Activated CD4-positive, alpha-beta memory T cell treated with anti-CD3 and anti-CD28 coated beads for 36 hours (primary cell): ENCODE data around the gene RREB1. TPM values are rescaled to one million over a fixed set of nuclear protein-coding genes. Genes with fewer than 3 reads are reported as not detected.

ENCODE experiments used
- CTCF ChIA-PET: fragments of 350-600 bp; sonication (Branson Sonifier 250); formaldehyde crosslinking; loops from one replicate; lab custom pipeline; 2021; ENCODE audit warnings: antibody characterized with exemption, inconsistent platforms; lab: Charles Lee
- POLR2A ChIA-PET: fragments of 350-600 bp; sonication (Branson Sonifier 250); formaldehyde crosslinking; loops from one replicate; lab custom pipeline; 2021; ENCODE audit warnings: antibody characterized with exemption; lab: Charles Lee
- DNase-seq: peaks from one replicate; pipeline ENCODE4 v3.0.0-alpha.2; 2020
- H3K27ac Mint-ChIP-seq: one replicate; pipeline ENCODE4 v1.8.0; 2021; ENCODE audit warnings: mixed read lengths
- H3K27me3 Mint-ChIP-seq: one replicate; pipeline ENCODE4 v1.8.0; 2021; ENCODE audit warnings: mixed read lengths
- H3K36me3 Mint-ChIP-seq: one replicate; pipeline ENCODE4 v1.8.0; 2021; ENCODE audit warnings: mixed read lengths
- H3K4me1 Mint-ChIP-seq: one replicate; pipeline ENCODE4 v1.8.0; 2021; ENCODE audit warnings: low read depth, mixed read lengths
- H3K4me3 Mint-ChIP-seq: one replicate; pipeline ENCODE4 v1.8.0; 2021; ENCODE audit warnings: mild to moderate bottlenecking, mixed read lengths
- H3K9me3 Mint-ChIP-seq: one replicate; pipeline ENCODE4 v1.8.0; 2021; ENCODE audit warnings: mixed read lengths
- intact Hi-C: fragments of 100-400 bp; cut with micrococcal nuclease; formaldehyde crosslinking; loops from one replicate; pipeline ENCODE4 v1.15.1; 2023
- total RNA-seq, 2 experiments: library from RNA; stranded (reverse); gene quantifications; one replicate each; pipeline ENCODE4 v1.2.3, GENCODE V29; 2021

RREB1 gene
- total RNA-seq, 2 experiments from 2014 or later, result 13.0 to 13.5 TPM

DNA sequence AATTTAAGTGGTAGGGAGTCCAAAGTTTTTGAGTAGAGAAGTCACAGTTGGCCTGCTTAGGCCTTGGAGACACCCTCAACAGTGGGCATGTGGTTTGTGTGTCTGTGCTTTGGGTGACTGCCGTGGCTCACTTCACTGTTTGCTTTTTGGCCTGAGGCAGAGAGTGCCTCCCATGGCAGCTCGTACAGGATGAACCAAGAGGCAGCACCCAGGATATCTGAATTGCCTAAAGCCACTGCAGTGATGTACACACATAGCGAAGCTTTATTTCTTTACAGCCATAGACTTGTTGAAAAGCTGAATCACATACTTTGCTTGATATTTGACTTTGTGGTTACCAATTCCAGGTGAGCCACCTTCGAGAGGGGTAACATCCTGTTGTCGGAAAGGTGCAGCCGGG is 21.6 kb downstream of the RREB1 start:
- POLR2A ChIA-PET, result interaction anchor here (1.1 to 2.0 kb wide), 2 partner anchors 9 to 20 kb away, joined by 4 to 6 read pairs; no protein-coding TSS in a partner anchor
- CTCF ChIA-PET, result interaction anchor here (1.4 to 1.5 kb wide), 2 partner anchors 8 to 13 kb away, joined by 5 read pairs; no protein-coding TSS in a partner anchor
- Mint-ChIP-seq H3K36me3 (peaks cover 3% of the 10 kb centered on the region), H3K9me3 (no peaks in the 10 kb centered on the region), H3K27ac (no peak overlapping the region), H3K27me3 (no peaks in the 10 kb centered on the region), H3K4me1 (peaks cover 76% of the 10 kb centered on the region), H3K4me3 (no peak overlapping the region)
- DNase-seq, result no peak
- intact Hi-C loops, result no loop called here

DNA sequence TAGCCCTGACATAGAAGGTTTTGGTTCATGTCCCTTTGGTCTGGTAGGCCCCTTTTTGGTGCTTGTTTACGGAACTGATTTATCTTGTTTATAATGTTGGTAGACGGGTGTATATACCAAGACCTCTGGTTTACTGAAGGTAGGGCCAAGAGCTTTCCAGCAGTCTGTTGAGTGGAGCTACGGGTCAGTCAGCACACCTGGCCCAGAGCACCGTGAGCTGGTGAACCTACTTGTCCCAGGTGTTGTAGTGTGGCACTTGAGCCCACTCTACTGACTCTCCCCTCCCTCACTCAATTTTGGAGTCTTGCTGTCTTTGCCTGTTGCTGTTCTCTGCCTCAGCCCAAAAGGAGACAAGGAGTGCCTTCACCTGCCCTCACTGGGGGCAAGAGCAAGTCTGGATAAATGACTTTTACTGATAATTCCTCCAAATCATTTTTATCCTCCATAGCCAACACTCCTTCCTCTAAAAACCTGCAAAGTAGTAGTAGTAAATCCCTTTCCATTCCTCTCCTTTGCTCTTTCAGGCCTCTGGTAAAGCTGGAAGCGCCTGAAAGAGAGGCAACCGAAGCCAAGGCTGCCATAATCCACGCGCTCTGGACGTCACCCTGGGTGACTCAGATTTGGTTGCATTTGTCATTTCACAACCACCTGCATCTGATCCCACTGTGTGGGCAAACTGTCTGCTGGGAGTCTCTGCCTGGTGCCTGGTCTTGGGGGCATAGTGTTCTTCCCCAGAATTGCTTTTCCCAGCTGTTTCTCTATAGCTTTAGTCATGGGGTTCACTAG is 22.2 kb downstream of the RREB1 start:
- Mint-ChIP-seq H3K4me1 (peaks cover 74% of the 10 kb centered on the region), H3K36me3 (peaks cover 3% of the 10 kb centered on the region), H3K27me3 (no peaks in the 10 kb centered on the region), H3K27ac (peak overlapping the region; percentile 0), H3K4me3 (no peak overlapping the region), H3K9me3 (no peaks in the 10 kb centered on the region)
- ChIA-PET POLR2A (interaction anchor here (0.7 to 2.0 kb wide), 2 partner anchors 8 to 23 kb away, joined by 3 to 6 read pairs; no protein-coding TSS in a partner anchor), CTCF (interaction anchor here (1.4 to 1.5 kb wide), 2 partner anchors 8 to 13 kb away, joined by 5 read pairs; no protein-coding TSS in a partner anchor)
- intact Hi-C loops, result loop anchor here (1.0 kb wide), 1 partner anchor 23 kb away; the partner anchor contains the start of gene RREB1
- peak; percentile 72 for DNase-seq

DNA sequence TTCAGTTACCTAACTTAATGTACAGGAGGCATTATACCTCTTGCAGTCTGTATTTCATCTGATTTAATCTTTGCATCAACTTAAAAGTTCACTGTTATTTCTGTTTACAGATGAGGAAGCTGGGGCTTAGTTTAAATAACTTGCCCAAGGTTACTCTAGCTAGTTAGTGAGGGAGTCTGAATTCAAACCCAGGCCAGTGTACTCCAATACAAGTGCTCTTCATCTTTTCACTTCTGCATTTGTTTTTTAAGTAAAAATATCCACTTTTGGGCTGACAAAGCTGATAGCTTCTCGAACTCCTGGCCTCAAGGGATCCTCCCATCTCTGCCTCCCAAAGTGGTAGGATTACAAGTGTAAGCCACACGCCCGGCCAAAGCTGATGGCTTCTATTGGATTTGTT is 23.6 kb downstream of the RREB1 start:
- POLR2A ChIA-PET, result no interaction called here
- Mint-ChIP-seq H3K27me3 (no peaks in the 10 kb centered on the region), H3K27ac (no peak overlapping the region), H3K36me3 (no peaks in the 10 kb centered on the region), H3K4me1 (peaks cover 78% of the 10 kb centered on the region), H3K4me3 (no peak overlapping the region), H3K9me3 (no peaks in the 10 kb centered on the region)
- CTCF ChIA-PET, result interaction anchor here (0.7 kb wide), 1 partner anchor 112 kb away, joined by 3 read pairs; no protein-coding TSS in a partner anchor
- intact Hi-C loops, result no loop called here
- DNase-seq, result no peak

DNA sequence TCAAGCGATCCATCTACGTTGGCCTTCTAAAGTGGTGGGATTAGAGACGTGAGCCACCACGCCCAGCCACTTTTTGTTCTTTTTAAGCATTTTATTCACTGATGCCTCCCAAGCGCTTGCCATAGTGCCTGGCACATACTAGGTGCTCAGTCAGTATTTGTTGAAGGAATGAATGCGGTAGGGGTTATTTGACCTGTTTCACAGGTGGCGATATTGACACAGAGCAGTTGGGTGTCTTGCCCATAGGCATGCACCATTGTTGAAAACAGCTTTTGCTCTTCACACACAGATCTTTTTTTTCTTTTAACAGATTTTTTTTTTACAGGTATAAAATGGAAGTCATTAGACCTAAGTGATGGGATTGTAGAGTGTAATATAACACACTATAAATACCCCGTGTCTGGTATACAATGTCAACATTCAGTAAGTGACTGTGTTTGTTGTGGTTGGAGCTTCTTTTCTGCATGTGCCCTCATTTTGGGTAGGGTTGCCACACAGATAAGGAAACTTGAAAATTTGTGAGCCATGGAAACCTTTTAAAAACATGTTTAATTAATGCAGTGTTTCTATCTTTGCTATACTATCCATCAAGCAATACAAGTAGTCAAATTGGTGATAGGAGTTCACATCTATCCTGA is 24.8 kb downstream of the RREB1 start:
- no peak overlapping the region for H3K27ac Mint-ChIP-seq
- H3K9me3 Mint-ChIP-seq, result no peaks in the 10 kb centered on the region
- H3K4me1 Mint-ChIP-seq, result peaks cover 79% of the 10 kb centered on the region
- H3K36me3 Mint-ChIP-seq, result no peaks in the 10 kb centered on the region
- intact Hi-C loops, result no loop called here
- no peaks in the 10 kb centered on the region for H3K27me3 Mint-ChIP-seq
- H3K4me3 Mint-ChIP-seq, result no peak overlapping the region
- ChIA-PET POLR2A (no interaction called here), CTCF (no interaction called here)
- DNase-seq, result no peak

DNA sequence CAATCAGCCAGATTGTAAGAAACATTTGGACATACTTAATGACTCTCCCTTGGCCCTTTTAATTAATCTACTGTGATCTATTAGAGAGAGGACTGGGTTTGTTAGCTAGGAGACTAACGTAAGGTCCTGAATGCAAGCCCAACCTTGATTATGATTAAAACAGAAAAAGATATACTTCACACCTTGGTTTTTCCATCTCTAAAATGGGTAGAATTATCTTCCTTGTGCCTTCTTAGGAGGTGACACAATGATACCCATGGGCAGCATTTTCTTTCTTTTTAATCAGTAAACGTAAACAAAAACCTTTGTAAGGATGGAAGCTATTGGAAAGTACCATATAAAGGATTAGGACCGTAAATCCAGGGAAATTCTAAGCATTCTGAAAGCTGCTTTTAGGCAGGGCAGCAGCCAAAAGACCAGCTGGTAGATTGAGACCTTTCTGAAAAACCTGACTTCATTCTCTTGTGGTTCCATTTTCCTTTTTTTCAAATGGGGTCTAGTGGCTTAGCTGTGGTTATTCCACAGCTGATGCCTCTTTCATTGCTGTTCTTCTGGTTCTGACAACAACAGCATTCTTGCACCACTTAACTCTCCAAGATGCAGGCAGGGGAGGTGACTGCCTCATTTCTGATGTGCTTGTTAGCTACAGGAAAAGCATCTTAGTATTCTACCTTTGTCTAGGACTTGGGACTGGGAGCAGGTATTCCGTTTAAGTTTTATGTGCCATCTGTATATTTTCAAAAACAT is 27.4 kb downstream of the RREB1 start:
- DNase-seq, result no peak
- H3K36me3 Mint-ChIP-seq, result no peaks in the 10 kb centered on the region
- no peak overlapping the region for H3K27ac Mint-ChIP-seq
- H3K4me1 Mint-ChIP-seq, result peaks cover 75% of the 10 kb centered on the region
- POLR2A ChIA-PET, result interaction anchor here (4.0 kb wide), 1 partner anchor 27 kb away, joined by 36 read pairs; the partner anchor contains the start of gene RREB1
- intact Hi-C loops, result loop anchor here (5.0 kb wide), 2 partner anchors 252 to 338 kb away; partner anchors contain the start of genes CAGE1 and RIOK1
- CTCF ChIA-PET, result interaction anchor here (1.4 kb wide), 1 partner anchor 48 kb away, joined by 6 read pairs; no protein-coding TSS in a partner anchor
- no peaks in the 10 kb centered on the region for H3K27me3 Mint-ChIP-seq
- no peak overlapping the region for H3K4me3 Mint-ChIP-seq
- H3K9me3 Mint-ChIP-seq, result no peaks in the 10 kb centered on the region

DNA sequence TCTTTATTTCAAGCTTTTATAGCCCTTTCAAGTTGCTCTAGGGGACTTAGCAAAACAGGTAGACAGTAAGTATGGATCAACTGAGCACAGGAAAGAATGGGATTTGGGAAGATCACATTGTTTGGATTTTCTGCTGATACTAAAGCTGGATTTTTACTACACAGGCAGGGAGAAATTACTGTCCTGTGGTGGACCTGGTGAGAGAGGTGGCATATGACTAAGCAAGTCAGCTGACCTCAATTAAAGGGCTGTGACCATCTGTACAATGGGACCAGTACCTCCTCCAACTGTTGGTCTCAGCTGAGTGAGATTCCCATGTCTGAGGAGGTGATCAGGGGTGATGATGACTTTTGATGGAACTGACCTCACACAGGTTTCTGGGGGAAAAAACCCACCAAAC is 28.0 kb downstream of the RREB1 start:
- H3K4me3 Mint-ChIP-seq, result no peak overlapping the region
- no peak overlapping the region for H3K27ac Mint-ChIP-seq

DNA sequence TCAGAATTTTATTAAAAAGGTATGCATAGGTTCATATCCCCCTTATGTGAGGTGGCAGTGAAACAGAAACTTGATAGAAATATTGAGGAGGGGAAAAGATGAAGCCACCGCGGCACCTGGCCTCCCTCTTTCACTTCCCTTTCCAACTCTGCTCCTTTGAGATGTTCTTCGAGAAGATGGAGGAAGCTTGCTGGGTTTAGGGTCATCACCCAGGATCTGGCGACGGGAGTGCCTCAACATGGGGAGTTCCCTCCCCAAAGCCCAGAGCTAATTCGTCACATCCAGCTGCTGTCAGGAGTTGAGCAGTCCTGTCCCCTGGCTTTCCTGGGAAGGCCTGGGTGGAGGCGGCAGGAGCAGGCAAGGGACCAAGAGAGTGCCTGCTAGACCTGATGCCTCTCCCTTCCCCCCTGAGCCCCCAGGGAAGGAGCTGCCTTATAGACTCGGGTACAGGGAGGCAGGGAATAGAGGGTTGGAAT is 29.1 kb downstream of the RREB1 start:
- ChIA-PET POLR2A (interaction anchor here (1.5 to 4.0 kb wide), 3 partner anchors 8 to 28 kb away, joined by 6 to 36 read pairs (median 8); partner anchors contain the start of gene RREB1), CTCF (interaction anchor here (1.3 to 1.7 kb wide), 2 partner anchors 8 to 50 kb away, joined by 5 to 6 read pairs; no protein-coding TSS in a partner anchor)
- Mint-ChIP-seq H3K4me3 (peak overlapping the region; percentile 68), H3K27ac (peak overlapping the region; percentile 86), H3K27me3 (no peaks in the 10 kb centered on the region), H3K4me1 (peaks cover 75% of the 10 kb centered on the region), H3K9me3 (no peaks in the 10 kb centered on the region), H3K36me3 (no peaks in the 10 kb centered on the region)
- intact Hi-C loops, result loop anchor here (1.0 to 5.0 kb wide), 3 partner anchors 30 to 340 kb away; partner anchors contain the start of genes CAGE1, RIOK1 and RREB1
- peak; percentile 26 for DNase-seq

More for the DNA sequence above, 28.0 kb downstream of the RREB1 start:
- ChIA-PET POLR2A (interaction anchor here (4.0 kb wide), 1 partner anchor 27 kb away, joined by 36 read pairs; the partner anchor contains the start of gene RREB1), CTCF (interaction anchor here (1.4 kb wide), 1 partner anchor 48 kb away, joined by 6 read pairs; no protein-coding TSS in a partner anchor)
- Mint-ChIP-seq H3K27me3 (no peaks in the 10 kb centered on the region), H3K36me3 (no peaks in the 10 kb centered on the region), H3K9me3 (no peaks in the 10 kb centered on the region), H3K4me1 (peaks cover 75% of the 10 kb centered on the region)
- no peak for DNase-seq
- intact Hi-C loops, result loop anchor here (5.0 kb wide), 2 partner anchors 252 to 338 kb away; partner anchors contain the start of genes CAGE1 and RIOK1

DNA sequence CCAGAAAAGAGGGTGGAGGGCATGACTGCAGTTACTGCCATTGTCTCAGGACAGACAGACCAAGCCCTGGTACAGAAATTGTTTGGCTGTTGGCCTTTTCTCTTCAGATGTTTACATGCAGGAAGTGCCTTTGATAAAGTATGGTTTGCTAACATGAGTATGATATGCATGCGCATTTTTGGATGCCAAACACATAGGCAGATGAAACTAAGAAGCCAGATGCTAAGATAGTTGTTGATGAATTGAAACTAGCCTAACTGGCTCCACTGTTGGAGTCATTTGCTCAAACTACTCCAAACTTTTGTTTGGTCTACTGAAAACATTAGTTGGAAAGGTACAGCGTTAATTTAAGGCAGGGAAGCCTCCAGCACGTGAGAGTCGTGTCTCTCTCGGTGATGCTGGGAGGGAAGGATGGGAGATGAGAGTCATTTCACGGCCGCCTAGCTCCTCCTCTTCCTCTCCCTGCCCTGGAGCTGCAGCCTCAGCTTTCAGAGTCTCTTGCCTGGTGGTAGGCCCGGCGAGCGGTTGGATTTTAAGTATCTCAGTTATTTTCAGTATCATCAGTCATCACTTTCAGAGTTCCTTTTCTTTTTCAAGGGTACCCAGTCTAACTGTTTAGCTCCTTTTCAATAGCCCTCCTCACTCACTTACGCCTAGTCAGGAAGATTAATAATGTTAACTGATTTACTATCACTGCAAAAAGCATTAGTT is 29.7 kb downstream of the RREB1 start:
- Mint-ChIP-seq H3K27ac (peak overlapping the region; percentile 86), H3K27me3 (no peaks in the 10 kb centered on the region), H3K4me1 (peaks cover 71% of the 10 kb centered on the region), H3K36me3 (no peaks in the 10 kb centered on the region), H3K4me3 (peak overlapping the region; percentile 68), H3K9me3 (no peaks in the 10 kb centered on the region)
- POLR2A ChIA-PET, result interaction anchor here (1.0 to 4.0 kb wide), 6 partner anchors 9 to 50 kb away, joined by 4 to 36 read pairs (median 6); partner anchors contain the start of gene RREB1
- intact Hi-C loops, result loop anchor here (1.0 to 5.0 kb wide), 4 partner anchors 11 to 340 kb away; partner anchors contain the start of genes CAGE1, RIOK1 and RREB1
- CTCF ChIA-PET, result interaction anchor here (1.3 to 1.7 kb wide), 2 partner anchors 8 to 50 kb away, joined by 5 to 6 read pairs; no protein-coding TSS in a partner anchor
- peak; percentile 83 for DNase-seq

DNA sequence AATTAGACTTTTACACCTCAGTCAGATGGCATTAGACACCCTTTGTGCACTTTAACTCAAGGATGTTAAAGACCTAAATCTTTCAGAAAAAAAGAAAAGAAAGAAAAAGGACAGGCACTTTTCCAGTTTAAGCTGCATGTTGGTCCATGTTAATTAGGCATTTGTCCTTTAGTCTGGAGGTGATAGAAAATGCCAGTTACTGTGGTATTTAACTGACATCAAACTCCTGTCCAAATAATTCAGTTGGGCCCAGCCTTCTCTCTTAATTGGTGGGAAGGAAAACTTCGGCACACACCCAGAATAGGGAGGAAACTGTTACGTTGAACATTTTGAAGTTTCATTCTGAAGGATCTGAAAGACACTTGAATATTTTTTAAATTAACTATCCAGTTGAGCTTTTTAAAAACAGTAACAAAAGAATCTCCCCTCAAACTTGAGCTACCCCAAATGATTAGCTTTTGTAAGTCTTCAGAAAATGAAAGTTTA is 30.3 kb downstream of the RREB1 start:
- intact Hi-C loops, result loop anchor here (1.0 to 5.0 kb wide), 3 partner anchors 10 to 341 kb away; partner anchors contain the start of genes CAGE1 and RIOK1
- ChIA-PET POLR2A (interaction anchor here (1.0 to 4.0 kb wide), 6 partner anchors 9 to 51 kb away, joined by 4 to 36 read pairs (median 6); partner anchors contain the start of gene RREB1), CTCF (interaction anchor here (0.6 to 1.7 kb wide), 3 partner anchors 9 to 493 kb away, joined by 4 to 6 read pairs (median 5); no protein-coding TSS in a partner anchor)
- Mint-ChIP-seq H3K4me3 (peak overlapping the region; percentile 68), H3K27me3 (no peaks in the 10 kb centered on the region), H3K9me3 (no peaks in the 10 kb centered on the region), H3K27ac (peak overlapping the region; percentile 86), H3K36me3 (no peaks in the 10 kb centered on the region), H3K4me1 (peaks cover 71% of the 10 kb centered on the region)
- DNase-seq, result no peak

DNA sequence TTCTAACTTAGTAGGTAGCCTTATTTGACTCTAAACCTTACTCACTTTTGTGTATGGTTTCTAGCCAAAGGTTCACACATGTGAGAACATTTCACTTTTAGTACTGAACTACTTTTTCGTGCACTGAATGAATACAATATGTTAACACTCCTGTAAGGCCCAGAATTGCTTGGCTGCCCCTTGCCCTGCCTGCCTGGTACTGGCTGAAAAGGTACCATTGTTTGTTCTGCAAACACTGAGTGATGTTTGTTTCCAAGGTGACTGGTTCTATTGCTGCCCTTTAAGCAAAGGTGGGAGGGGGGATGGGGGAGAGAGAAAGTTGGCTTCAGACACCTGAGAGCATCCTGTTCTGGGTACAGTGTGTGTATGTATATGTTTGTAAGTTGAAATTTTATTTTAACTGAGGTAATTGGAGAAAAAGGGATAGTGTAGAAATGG is 31.2 kb downstream of the RREB1 start:
- no peak overlapping the region for H3K4me3 Mint-ChIP-seq
- intact Hi-C loops, result loop anchor here (1.0 to 5.0 kb wide), 3 partner anchors 9 to 342 kb away; partner anchors contain the start of genes CAGE1 and RIOK1

More for the DNA sequence above, 31.2 kb downstream of the RREB1 start:
- Mint-ChIP-seq H3K36me3 (no peaks in the 10 kb centered on the region), H3K27ac (peak overlapping the region; percentile 68), H3K4me1 (peaks cover 69% of the 10 kb centered on the region), H3K9me3 (no peaks in the 10 kb centered on the region), H3K27me3 (no peaks in the 10 kb centered on the region)
- DNase-seq, result peak; percentile 71
- ChIA-PET CTCF (no interaction called here), POLR2A (interaction anchor here (1.0 to 4.0 kb wide), 3 partner anchors 16 to 30 kb away, joined by 4 to 36 read pairs (median 8); partner anchors contain the start of gene RREB1)
